DND-41 (cell line): Measurements from ENCODE around the gene TAF4.

Source experiments
- EZH2 ChIP-seq: IDR thresholded peaks from 3 replicates; pipeline ENCODE4 v1.6.1; 2012; ENCODE audit warnings: borderline replicate concordance, low read depth, mild to moderate bottlenecking, moderate library complexity, low read length, inconsistent platforms; ENCODE audit not compliant: severe bottlenecking
- TF ChIP-seq, protein P1 (sequence below): IDR thresholded peaks from 2 replicates; pipeline ENCODE4 v1.5.1; 2012; ENCODE audit warnings: borderline replicate concordance, low read length, moderate library complexity, mild to moderate bottlenecking; ENCODE audit not compliant: poor library complexity, severe bottlenecking; ENCODE audit errors: extremely low read depth

DNA sequence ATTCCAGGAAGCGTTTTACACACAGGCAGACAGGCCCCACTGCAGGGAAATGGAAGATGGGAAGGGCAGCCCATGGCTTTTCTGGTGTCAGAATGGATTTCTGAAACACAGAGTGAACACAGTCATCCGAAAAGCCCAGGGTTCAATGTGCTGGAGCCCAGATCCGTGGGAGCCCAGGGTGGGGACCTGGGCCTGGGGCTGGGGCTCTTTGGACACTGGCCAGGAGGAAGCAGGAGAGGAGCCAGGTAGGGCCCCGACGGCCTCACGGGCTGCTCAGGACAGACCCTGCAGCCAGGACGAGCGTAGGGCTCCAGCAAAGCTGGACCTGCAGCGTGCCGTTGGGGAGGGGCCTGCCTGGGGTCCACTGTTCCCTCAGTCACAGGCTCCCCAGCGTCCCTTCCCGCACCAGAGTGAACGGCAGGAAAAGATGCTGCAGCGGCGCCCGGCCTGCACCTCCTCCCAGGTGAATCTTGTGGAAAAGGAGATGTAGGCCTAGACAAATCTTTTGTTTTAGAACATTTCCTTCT is 32.3 kb upstream of the TAF4 start:
- TF ChIP-seq, protein P1, sequence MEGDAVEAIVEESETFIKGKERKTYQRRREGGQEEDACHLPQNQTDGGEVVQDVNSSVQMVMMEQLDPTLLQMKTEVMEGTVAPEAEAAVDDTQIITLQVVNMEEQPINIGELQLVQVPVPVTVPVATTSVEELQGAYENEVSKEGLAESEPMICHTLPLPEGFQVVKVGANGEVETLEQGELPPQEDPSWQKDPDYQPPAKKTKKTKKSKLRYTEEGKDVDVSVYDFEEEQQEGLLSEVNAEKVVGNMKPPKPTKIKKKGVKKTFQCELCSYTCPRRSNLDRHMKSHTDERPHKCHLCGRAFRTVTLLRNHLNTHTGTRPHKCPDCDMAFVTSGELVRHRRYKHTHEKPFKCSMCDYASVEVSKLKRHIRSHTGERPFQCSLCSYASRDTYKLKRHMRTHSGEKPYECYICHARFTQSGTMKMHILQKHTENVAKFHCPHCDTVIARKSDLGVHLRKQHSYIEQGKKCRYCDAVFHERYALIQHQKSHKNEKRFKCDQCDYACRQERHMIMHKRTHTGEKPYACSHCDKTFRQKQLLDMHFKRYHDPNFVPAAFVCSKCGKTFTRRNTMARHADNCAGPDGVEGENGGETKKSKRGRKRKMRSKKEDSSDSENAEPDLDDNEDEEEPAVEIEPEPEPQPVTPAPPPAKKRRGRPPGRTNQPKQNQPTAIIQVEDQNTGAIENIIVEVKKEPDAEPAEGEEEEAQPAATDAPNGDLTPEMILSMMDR: no peak
- no peak for TF ChIP-seq EZH2
